ENCODE results near the gene KCNK1.
"Not testable (repeated sequence)": the region's sequence is repeated elsewhere in the genome, so short reads cannot be mapped to it uniquely, and the experiment has no call there.

GRCh38 chr1:233611363-233611762 is 2.5 kb upstream of the KCNK1 start:
- TF ChIP-seq EP300 (IDR thresholded peaks at IDR 0.05), result not testable (repeated sequence)
- TF ChIP-seq, protein P1, sequence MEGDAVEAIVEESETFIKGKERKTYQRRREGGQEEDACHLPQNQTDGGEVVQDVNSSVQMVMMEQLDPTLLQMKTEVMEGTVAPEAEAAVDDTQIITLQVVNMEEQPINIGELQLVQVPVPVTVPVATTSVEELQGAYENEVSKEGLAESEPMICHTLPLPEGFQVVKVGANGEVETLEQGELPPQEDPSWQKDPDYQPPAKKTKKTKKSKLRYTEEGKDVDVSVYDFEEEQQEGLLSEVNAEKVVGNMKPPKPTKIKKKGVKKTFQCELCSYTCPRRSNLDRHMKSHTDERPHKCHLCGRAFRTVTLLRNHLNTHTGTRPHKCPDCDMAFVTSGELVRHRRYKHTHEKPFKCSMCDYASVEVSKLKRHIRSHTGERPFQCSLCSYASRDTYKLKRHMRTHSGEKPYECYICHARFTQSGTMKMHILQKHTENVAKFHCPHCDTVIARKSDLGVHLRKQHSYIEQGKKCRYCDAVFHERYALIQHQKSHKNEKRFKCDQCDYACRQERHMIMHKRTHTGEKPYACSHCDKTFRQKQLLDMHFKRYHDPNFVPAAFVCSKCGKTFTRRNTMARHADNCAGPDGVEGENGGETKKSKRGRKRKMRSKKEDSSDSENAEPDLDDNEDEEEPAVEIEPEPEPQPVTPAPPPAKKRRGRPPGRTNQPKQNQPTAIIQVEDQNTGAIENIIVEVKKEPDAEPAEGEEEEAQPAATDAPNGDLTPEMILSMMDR (IDR thresholded peaks at IDR 0.05), result not testable (repeated sequence)
